ENCODE measurements around the gene GOSR2. TPM values are rescaled to one million over a fixed set of nuclear protein-coding genes. Genes with fewer than 3 reads are reported as not detected.

GOSR2 gene
- total RNA-seq, 4 donors from 2014 or later, result 28.5 to 37.6 (median 30.3) TPM

- WGBS, 2 donors, result 95 to 98% methylated on average over 8 of the region's 8 CpGs
- no peak for TF ChIP-seq POLR2A (IDR thresholded peaks at IDR 0.05)
- TF ChIP-seq, protein P1, sequence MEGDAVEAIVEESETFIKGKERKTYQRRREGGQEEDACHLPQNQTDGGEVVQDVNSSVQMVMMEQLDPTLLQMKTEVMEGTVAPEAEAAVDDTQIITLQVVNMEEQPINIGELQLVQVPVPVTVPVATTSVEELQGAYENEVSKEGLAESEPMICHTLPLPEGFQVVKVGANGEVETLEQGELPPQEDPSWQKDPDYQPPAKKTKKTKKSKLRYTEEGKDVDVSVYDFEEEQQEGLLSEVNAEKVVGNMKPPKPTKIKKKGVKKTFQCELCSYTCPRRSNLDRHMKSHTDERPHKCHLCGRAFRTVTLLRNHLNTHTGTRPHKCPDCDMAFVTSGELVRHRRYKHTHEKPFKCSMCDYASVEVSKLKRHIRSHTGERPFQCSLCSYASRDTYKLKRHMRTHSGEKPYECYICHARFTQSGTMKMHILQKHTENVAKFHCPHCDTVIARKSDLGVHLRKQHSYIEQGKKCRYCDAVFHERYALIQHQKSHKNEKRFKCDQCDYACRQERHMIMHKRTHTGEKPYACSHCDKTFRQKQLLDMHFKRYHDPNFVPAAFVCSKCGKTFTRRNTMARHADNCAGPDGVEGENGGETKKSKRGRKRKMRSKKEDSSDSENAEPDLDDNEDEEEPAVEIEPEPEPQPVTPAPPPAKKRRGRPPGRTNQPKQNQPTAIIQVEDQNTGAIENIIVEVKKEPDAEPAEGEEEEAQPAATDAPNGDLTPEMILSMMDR (IDR thresholded peaks at IDR 0.05), result no peak
- intact Hi-C loops (cut with DNase I; ENCODE audit: low total_unique reads), result no loop called here
- H3K4me3 ChIP-seq (ENCODE audit: low read depth, poor library complexity, severe bottlenecking), result no peak overlapping the region
- DNase-seq (ENCODE audit: low spot score in 2 of 2), result no peak
These were observed 45.9 kb downstream of the GOSR2 start for GRCh38 chr17:46968896-46969295.

DNA sequence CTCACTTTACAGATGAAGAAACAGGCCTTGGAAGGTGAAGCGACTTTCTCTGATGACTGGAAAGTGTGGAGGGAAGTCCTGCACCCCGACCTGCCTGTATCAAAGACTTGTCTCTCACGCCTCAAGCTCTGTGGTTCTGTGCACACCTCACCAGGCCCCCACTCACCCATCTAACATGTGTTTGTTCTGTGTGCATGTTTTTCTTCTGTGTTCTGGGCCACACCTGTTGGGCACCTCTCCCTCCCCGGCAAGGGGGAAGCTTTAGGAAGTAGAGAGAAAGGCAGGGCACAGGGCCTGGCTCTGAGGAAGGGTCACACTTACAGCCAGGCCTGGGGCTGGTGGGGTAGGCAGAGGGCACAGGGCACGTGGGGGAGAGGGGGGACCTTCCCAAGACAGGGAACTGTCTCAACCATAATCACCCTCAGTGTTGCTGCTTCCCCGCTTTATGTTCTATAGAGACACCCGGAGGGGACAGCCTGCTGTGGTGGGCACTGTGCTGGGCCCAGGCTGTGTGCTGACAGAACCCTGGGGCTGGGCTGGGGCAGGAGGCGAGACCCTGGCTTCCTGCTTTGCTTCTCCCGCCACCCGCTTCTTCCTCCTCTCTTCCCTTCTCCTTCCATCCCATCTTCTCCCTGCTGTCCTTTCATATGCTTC is 48.8 kb downstream of the GOSR2 start:
- no peak overlapping the region for H3K4me3 ChIP-seq (ENCODE audit: low read depth, poor library complexity, severe bottlenecking)
- DNase-seq (ENCODE audit: low spot score in 2 of 2), result no peak
- TF ChIP-seq POLR2A (IDR thresholded peaks at IDR 0.05), result no peak
- TF ChIP-seq, protein P1 (IDR thresholded peaks at IDR 0.05), result no peak
- WGBS, 2 donors, result 75 to 76% methylated on average over 10 of the region's 10 CpGs
- intact Hi-C loops (cut with DNase I; ENCODE audit: low total_unique reads), result no loop called here

- intact Hi-C loops (cut with DNase I; ENCODE audit: low total_unique reads), result no loop called here
- no peak overlapping the region for H3K4me3 ChIP-seq (ENCODE audit: low read depth, poor library complexity, severe bottlenecking)
- TF ChIP-seq, protein P1 (IDR thresholded peaks at IDR 0.05), result no peak
- TF ChIP-seq POLR2A (IDR thresholded peaks at IDR 0.05), result no peak
- 42 to 57% methylated on average over 6 of the region's 6 CpGs for WGBS, 2 donors
- peak; percentile 51 to 88 for DNase-seq (ENCODE audit: low spot score in 2 of 2)
These were observed 49.4 kb downstream of the GOSR2 start for GRCh38 chr17:46972346-46972745.

- no peak overlapping the region for H3K4me3 ChIP-seq (ENCODE audit: low read depth, poor library complexity, severe bottlenecking)
- intact Hi-C loops (cut with DNase I; ENCODE audit: low total_unique reads), result no loop called here
- TF ChIP-seq, protein P1 (IDR thresholded peaks at IDR 0.05), result no peak
- TF ChIP-seq POLR2A (IDR thresholded peaks at IDR 0.05), result no peak
- no peak for DNase-seq (ENCODE audit: low spot score in 2 of 2)
- WGBS, 2 donors, result 73 to 75% methylated on average over 11 of the region's 11 CpGs
These were observed 51.1 kb downstream of the GOSR2 start for GRCh38 chr17:46974086-46974485.

DNA sequence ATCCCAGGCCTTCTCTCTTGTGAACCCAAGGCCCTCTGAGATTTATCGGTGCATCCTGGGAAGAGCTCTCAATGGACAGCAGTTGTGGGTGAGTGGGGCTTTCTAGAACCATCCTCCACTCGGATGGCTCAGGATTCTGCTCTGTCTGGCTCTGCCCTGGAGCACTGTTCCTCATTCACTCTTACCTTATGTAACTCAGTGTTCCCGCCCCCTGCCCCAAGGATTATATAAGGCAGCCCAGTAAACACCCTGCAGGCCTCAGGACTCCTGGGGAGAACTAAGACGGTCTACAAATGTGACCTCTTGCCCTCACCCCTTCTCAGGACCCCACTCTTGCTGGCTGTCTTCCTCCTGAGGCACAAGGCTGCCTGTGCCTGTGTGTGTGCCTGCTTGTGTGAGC is 52.3 kb downstream of the GOSR2 start:
- TF ChIP-seq POLR2A (IDR thresholded peaks at IDR 0.05), result no peak
- TF ChIP-seq, protein P1 (IDR thresholded peaks at IDR 0.05), result no peak
- no peak overlapping the region for H3K4me3 ChIP-seq (ENCODE audit: low read depth, poor library complexity, severe bottlenecking)
- WGBS, 2 donors, result 74 to 75% methylated on average over 4 of the region's 4 CpGs
- intact Hi-C loops (cut with DNase I; ENCODE audit: low total_unique reads), result no loop called here
- no peak for DNase-seq (ENCODE audit: low spot score in 2 of 2)
